ENCODE measurements around the gene DMGDH. TPM values are rescaled to one million over a fixed set of nuclear protein-coding genes. Genes with fewer than 3 reads are reported as not detected.

Gene DMGDH
- total and polyA plus RNA-seq, 4 donors, result 0.24 to 2.6 (median 1.1) TPM

DNA sequence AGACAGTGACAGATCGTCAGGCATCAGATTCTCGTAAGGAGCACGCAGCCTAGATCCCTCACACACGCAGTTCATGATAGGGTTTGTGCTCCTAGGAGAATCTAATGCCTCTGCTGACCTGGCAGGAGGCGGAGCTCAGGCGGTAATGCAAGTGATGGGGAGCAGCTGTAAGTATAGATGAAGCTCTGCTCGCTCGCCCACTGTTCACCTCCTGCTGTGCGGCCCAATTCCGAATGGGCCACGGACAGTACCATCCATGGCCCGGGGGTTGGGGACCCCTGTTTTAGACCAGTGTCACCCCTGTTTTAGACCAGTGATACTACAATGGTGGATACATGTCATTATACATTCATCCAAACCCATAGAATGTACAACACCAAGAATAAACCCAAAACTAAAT, 80.4 kb downstream of the DMGDH start:
- TF ChIP-seq, protein P1, sequence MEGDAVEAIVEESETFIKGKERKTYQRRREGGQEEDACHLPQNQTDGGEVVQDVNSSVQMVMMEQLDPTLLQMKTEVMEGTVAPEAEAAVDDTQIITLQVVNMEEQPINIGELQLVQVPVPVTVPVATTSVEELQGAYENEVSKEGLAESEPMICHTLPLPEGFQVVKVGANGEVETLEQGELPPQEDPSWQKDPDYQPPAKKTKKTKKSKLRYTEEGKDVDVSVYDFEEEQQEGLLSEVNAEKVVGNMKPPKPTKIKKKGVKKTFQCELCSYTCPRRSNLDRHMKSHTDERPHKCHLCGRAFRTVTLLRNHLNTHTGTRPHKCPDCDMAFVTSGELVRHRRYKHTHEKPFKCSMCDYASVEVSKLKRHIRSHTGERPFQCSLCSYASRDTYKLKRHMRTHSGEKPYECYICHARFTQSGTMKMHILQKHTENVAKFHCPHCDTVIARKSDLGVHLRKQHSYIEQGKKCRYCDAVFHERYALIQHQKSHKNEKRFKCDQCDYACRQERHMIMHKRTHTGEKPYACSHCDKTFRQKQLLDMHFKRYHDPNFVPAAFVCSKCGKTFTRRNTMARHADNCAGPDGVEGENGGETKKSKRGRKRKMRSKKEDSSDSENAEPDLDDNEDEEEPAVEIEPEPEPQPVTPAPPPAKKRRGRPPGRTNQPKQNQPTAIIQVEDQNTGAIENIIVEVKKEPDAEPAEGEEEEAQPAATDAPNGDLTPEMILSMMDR (IDR thresholded peaks at IDR 0.05; ENCODE audit: control extremely low read depth, extremely low read depth), result no peak
- H3K36me3 ChIP-seq (ENCODE audit: control insufficient read depth in 4 of 4, insufficient read depth in 4 of 4, low read length in 4 of 4), result no peaks in the 10 kb centered on the region
- H3K9ac ChIP-seq (ENCODE audit: insufficient read depth in 1 of 2, low read length in 2 of 2), result no peak overlapping the region
- no peaks in the 10 kb centered on the region for H3K27me3 ChIP-seq (ENCODE audit: control insufficient read depth in 3 of 3, insufficient read depth in 3 of 3, low read length in 2 of 3)
- H3K9me3 ChIP-seq (ENCODE audit: control insufficient read depth in 4 of 4, insufficient read depth in 3 of 4, low read length in 3 of 4), result no peaks in the 10 kb centered on the region
- H3K4me1 ChIP-seq (ENCODE audit: control insufficient read depth in 5 of 5, insufficient read depth in 5 of 5, low read length in 5 of 5), result peaks cover 0 to 7% (median 5%) of the 10 kb centered on the region in 5 donors
- H3K27ac ChIP-seq (ENCODE audit: low read depth in 1 of 2, low read length in 1 of 2), result no peak overlapping the region
- 96 to 97% methylated on average over 12 of the region's 12 CpGs for WGBS, 2 donors
- ATAC-seq (ENCODE audit: insufficient read depth, low FRiP score), result no peak
- H3K4me3 ChIP-seq, result no peak overlapping the region
- no peak for DNase-seq

DNA sequence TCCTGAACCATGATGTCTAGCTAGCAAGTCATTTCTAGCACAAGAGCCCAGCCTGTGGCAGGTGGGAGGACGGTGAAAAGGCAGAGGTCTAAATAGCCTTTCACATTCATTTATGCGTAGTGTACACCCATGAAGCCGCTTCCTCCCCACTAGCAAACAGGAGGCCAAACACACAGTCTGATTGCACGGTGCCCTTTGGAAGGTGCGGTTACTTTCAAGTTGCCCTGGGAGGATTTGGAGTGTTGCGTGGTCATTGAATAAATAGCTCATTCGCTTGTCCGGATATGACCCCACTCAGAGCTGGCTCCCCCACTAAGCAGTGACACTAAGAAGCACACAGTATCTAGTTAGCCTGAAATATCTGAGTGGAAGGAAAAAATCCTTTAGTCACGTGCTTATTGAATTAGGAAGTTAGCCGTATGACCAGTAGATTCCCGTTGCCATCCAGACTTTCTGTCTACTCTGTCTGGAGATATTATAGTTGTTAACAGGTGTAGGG, 83.7 kb downstream of the DMGDH start:
- DNase-seq (peak in 1 of 3 donors; percentile 48), ATAC-seq (ENCODE audit: insufficient read depth, low FRiP score) (peak; percentile 12)
- TF ChIP-seq, protein P1 (IDR thresholded peaks at IDR 0.05; ENCODE audit: control extremely low read depth, extremely low read depth), result no peak
- Histone ChIP-seq H3K4me3 (no peak overlapping the region), H3K4me1 (ENCODE audit: control insufficient read depth in 5 of 5, insufficient read depth in 5 of 5, low read length in 5 of 5) (peaks cover 0 to 20% (median 5%) of the 10 kb centered on the region in 5 donors), H3K27ac (ENCODE audit: low read depth in 1 of 2, low read length in 1 of 2) (peak overlapping the region; percentile 99 to 100), H3K9me3 (ENCODE audit: control insufficient read depth in 4 of 4, insufficient read depth in 3 of 4, low read length in 3 of 4) (no peaks in the 10 kb centered on the region), H3K36me3 (ENCODE audit: control insufficient read depth in 4 of 4, insufficient read depth in 4 of 4, low read length in 4 of 4) (no peaks in the 10 kb centered on the region), H3K9ac (ENCODE audit: insufficient read depth in 1 of 2, low read length in 2 of 2) (peak overlapping the region in 1 of 2 donors; percentile 79), H3K27me3 (ENCODE audit: control insufficient read depth in 3 of 3, insufficient read depth in 3 of 3, low read length in 2 of 3) (no peaks in the 10 kb centered on the region)
- WGBS, 2 donors, result 1% methylated on average over 11 of the region's 11 CpGs

- H3K9ac ChIP-seq (ENCODE audit: insufficient read depth in 1 of 2, low read length in 2 of 2), result peak within 1 kb of the TSS in 1 of 2 donors; percentile 91
- no peaks in the 10 kb centered on the region for H3K27me3 ChIP-seq (ENCODE audit: control insufficient read depth in 3 of 3, insufficient read depth in 3 of 3, low read length in 2 of 3)
- TF ChIP-seq, protein P1 (IDR thresholded peaks at IDR 0.05; ENCODE audit: control extremely low read depth, extremely low read depth), result no peak
- H3K36me3 ChIP-seq (ENCODE audit: control insufficient read depth in 4 of 4, insufficient read depth in 4 of 4, low read length in 4 of 4), result no peaks in the 10 kb centered on the region
- 0% methylated on average over 49 to 57 of the region's 57 CpGs for WGBS, 2 donors
- H3K4me1 ChIP-seq (ENCODE audit: control insufficient read depth in 5 of 5, insufficient read depth in 5 of 5, low read length in 5 of 5), result peaks cover 0 to 20% (median 5%) of the 10 kb centered on the region in 5 donors
- peak within 1 kb of the TSS; percentile 89 for H3K4me3 ChIP-seq
- no peaks in the 10 kb centered on the region for H3K9me3 ChIP-seq (ENCODE audit: control insufficient read depth in 4 of 4, insufficient read depth in 3 of 4, low read length in 3 of 4)
- peak within 1 kb of the TSS; percentile 99 to 100 for H3K27ac ChIP-seq (ENCODE audit: low read depth in 1 of 2, low read length in 1 of 2)
- peak; percentile 69 to 73 (median 69) for DNase-seq
- ATAC-seq (ENCODE audit: insufficient read depth, low FRiP score), result peak; percentile 56
Observed at GRCh38 chr5:78985116-78985724, 84.3 kb downstream of the DMGDH start, which contains the start of gene ARSB. TSS of gene ARSB (minus strand) at chr5:78985310. CDS start at chr5:78985248, 62 bp downstream.

Measured in lung (tissue), 12 donors.